NCI-H526 (cell line): ENCODE results near the gene ISLR.
"Not testable (repeated sequence)": the region's sequence is repeated elsewhere in the genome, so short reads cannot be mapped to it uniquely, and the experiment has no call there.

ENCODE experiments used
- DNase-seq, 2 experiments: peaks; one replicate each; lab custom pipeline; 2025; lab: John Stamatoyannopoulos, UW

The ISLR gene

GRCh38 chr15:74136814-74137536 lies 36.5 kb upstream of the ISLR start:
- DNase-seq, result no peak

- DNase-seq, result no peak
Observed at GRCh38 chr15:74137537-74137894, 36.0 kb upstream of the ISLR start.

GRCh38 chr15:74138642-74139041 lies 34.9 kb upstream of the ISLR start:
- DNase-seq, result no peak

GRCh38 chr15:74141591-74141990 lies 31.9 kb upstream of the ISLR start:
- no peak for DNase-seq

GRCh38 chr15:74144153-74144775 lies 29.2 kb upstream of the ISLR start:
- DNase-seq, result no peak

GRCh38 chr15:74146277-74146800 lies 27.2 kb upstream of the ISLR start:
- DNase-seq, result no peak

- no peak for DNase-seq
Observed at GRCh38 chr15:74147051-74147450, 26.5 kb upstream of the ISLR start.

- DNase-seq, result no peak
Observed at GRCh38 chr15:74155766-74156417, 17.6 kb upstream of the ISLR start.

- no peak for DNase-seq
Observed at GRCh38 chr15:74156678-74157411, 16.7 kb upstream of the ISLR start.

GRCh38 chr15:74157868-74158827 lies 15.4 kb upstream of the ISLR start:
- DNase-seq, result no peak

- DNase-seq, result no peak
Observed at GRCh38 chr15:74158855-74159650, 14.5 kb upstream of the ISLR start.

- no peak for DNase-seq
Observed at GRCh38 chr15:74159773-74160172, 13.7 kb upstream of the ISLR start.

- not testable (repeated sequence) for DNase-seq
Observed at GRCh38 chr15:74160390-74160789, 13.1 kb upstream of the ISLR start.

GRCh38 chr15:74162195-74162536 lies 11.3 kb upstream of the ISLR start:
- not testable (repeated sequence) for DNase-seq

GRCh38 chr15:74165461-74165860 lies 8.0 kb upstream of the ISLR start:
- no peak for DNase-seq

- peak in 1 of 2 experiments; percentile 16 for DNase-seq
Observed at GRCh38 chr15:74167891-74168331, 5.6 kb upstream of the ISLR start.

GRCh38 chr15:74168711-74169126 lies 4.8 kb upstream of the ISLR start:
- no peak for DNase-seq

- DNase-seq, result no peak
Observed at GRCh38 chr15:74170071-74170844, 3.3 kb upstream of the ISLR start.

GRCh38 chr15:74170875-74171578 lies 2.5 kb upstream of the ISLR start:
- no peak for DNase-seq
